ENCODE measurements around the gene COL4A3. TPM values are rescaled to one million over a fixed set of nuclear protein-coding genes. Genes with fewer than 3 reads are reported as not detected.

The COL4A3 gene
- total and polyA plus RNA-seq, 2 donors (not counting 3 experiments of a cell fraction or from before 2014, with no cell fraction given): not detected

GRCh38 chr2:227221120-227221519, 56.7 kb downstream of the COL4A3 start:
- no peaks in the 10 kb centered on the region for H4K20me1 ChIP-seq (replicated peaks; ENCODE audit: control insufficient read depth, extremely low read depth, insufficient read depth, low read length)
- H3K4me2 ChIP-seq (ENCODE audit: insufficient read depth, low read length): no peak overlapping the region
- POLR2A ChIA-PET: no interaction called here
- TF ChIP-seq FOS (IDR thresholded peaks at IDR 0.05; ENCODE audit: borderline replicate concordance, insufficient read depth, low read length): no peak
- TF ChIP-seq MAX (IDR thresholded peaks at IDR 0.05; ENCODE audit: insufficient read depth, insufficient read length): no peak
- no peak for TF ChIP-seq EZH2 (IDR thresholded peaks at IDR 0.05; ENCODE audit: borderline replicate concordance, low read depth, low read length, severe bottlenecking)
- TF ChIP-seq POLR2AphosphoS5 (IDR thresholded peaks at IDR 0.05; ENCODE audit: insufficient read depth, low read depth, low read length): no peak
- TF ChIP-seq GATA2 (IDR thresholded peaks at IDR 0.05; ENCODE audit: insufficient read depth, insufficient read length, low read depth, low read length): no peak
- TF ChIP-seq CTCF (IDR thresholded peaks at IDR 0.05; ENCODE audit: extremely low read depth in 1 of 2, insufficient read depth in 1 of 2, low read depth in 1 of 2, low read length in 2 of 2): no peak
- TF ChIP-seq MYC (IDR thresholded peaks at IDR 0.05; ENCODE audit: low read depth, low read length): no peak
- no peak for TF ChIP-seq JUN (IDR thresholded peaks at IDR 0.05; ENCODE audit: borderline replicate concordance, insufficient read depth, insufficient read length, low read depth)
- no peak for TF ChIP-seq POLR2A (IDR thresholded peaks at IDR 0.05; ENCODE audit: low read depth, low read length)
- H3K9me3 ChIP-seq (replicated peaks; ENCODE audit: control insufficient read depth, insufficient read depth, low read length): no peaks in the 10 kb centered on the region
- no peaks in the 10 kb centered on the region for H3K4me1 ChIP-seq (ENCODE audit: control insufficient read depth, extremely low read depth, insufficient read depth, low read length)
- no TSS peak for BruUV-seq (replicated peaks)
- H3K27me3 ChIP-seq (ENCODE audit: control insufficient read depth in 2 of 2, insufficient read depth in 2 of 2, low read length in 2 of 2): no peaks in the 10 kb centered on the region
- DNase-seq (ENCODE audit: low read depth, low spot score) (no peak), FAIRE-seq (no peak)
- H3K27ac ChIP-seq (ENCODE audit: insufficient read depth, low read depth, low read length): no peak overlapping the region
- no peaks in the 10 kb centered on the region for H3K79me2 ChIP-seq (ENCODE audit: control insufficient read depth, insufficient read depth, low read length)
- no peaks in the 10 kb centered on the region for H3K36me3 ChIP-seq (ENCODE audit: control insufficient read depth in 2 of 2, extremely low read depth in 1 of 2, insufficient read depth in 2 of 2, low read length in 2 of 2)
- H3K9ac ChIP-seq (replicated peaks; ENCODE audit: extremely low read depth, insufficient read depth, low read length): no peak overlapping the region
- H2AFZ ChIP-seq (ENCODE audit: low read depth, low read length): no peak overlapping the region
- dilution Hi-C loops (cut with MboI; ENCODE audit: extremely low pct_ligation_motif_present, low sequenced_read_pairs): no loop called here
- no peak overlapping the region for H3K4me3 ChIP-seq (replicated peaks in 1 of 3; ENCODE audit: insufficient read depth in 1 of 3, low read depth in 1 of 3, low read length in 3 of 3)
- intact Hi-C loops (cut with micrococcal nuclease): no loop called here
- CTCF ChIA-PET: interaction anchor here (8.4 kb wide), 1 partner anchor 16 kb away, joined by 67 read pairs; no protein-coding TSS in a partner anchor
- no peaks in the 10 kb centered on the region for H3K9me1 ChIP-seq (replicated peaks; ENCODE audit: control insufficient read depth, extremely low read depth, insufficient read depth, low read length)
